WERI-Rb-1 (cell line): ENCODE results near the gene SNRNP48.

Source experiments
- DNase-seq: peaks from one replicate; pipeline ENCODE4 v3.0.0-alpha.2; 2020
- H3K27ac ChIP-seq: fragments of 250-450 bp; sonication (Bioruptor Pico); 2 replicates; pipeline ENCODE4 v1.5.1; 2020; ENCODE audit warnings: mild to moderate bottlenecking, moderate library complexity
- H3K27me3 ChIP-seq: fragments of 250-450 bp; sonication (Bioruptor Pico); 2 replicates; pipeline ENCODE4 v1.5.1; 2021; ENCODE audit warnings: mild to moderate bottlenecking, low read depth, moderate library complexity; ENCODE audit not compliant: insufficient read depth, severe bottlenecking
- H3K36me3 ChIP-seq: fragments of 250-450 bp; sonication (Bioruptor Pico); 2 replicates; pipeline ENCODE4 v1.5.1; 2020; ENCODE audit warnings: mild to moderate bottlenecking, moderate library complexity
- H3K4me3 ChIP-seq: 2 replicates; pipeline ENCODE4 v1.5.1; 2011; ENCODE audit warnings: low read depth, mild to moderate bottlenecking, control low read depth, low read length
- H3K9me3 ChIP-seq: fragments of 250-450 bp; sonication (Bioruptor Pico); 2 replicates; pipeline ENCODE4 v1.5.1; 2021; ENCODE audit warnings: mild to moderate bottlenecking, moderate library complexity; ENCODE audit not compliant: severe bottlenecking
- CTCF ChIP-seq: IDR thresholded peaks from 2 replicates; pipeline ENCODE4 v1.5.1; 2011; ENCODE audit warnings: low read depth, mild to moderate bottlenecking, control low read depth, inconsistent platforms, low read length

Gene SNRNP48

GRCh38 chr6:7642791-7643190 is 52.8 kb downstream of the SNRNP48 start:
- no peaks in the 10 kb centered on the region for H3K36me3 ChIP-seq
- H3K27me3 ChIP-seq, result no peaks in the 10 kb centered on the region
- DNase-seq, result no peak
- TF ChIP-seq CTCF, result no peak
- no peak overlapping the region for H3K27ac ChIP-seq
- no peak overlapping the region for H3K4me3 ChIP-seq
- no peaks in the 10 kb centered on the region for H3K9me3 ChIP-seq

- Histone ChIP-seq H3K9me3 (no peaks in the 10 kb centered on the region), H3K4me3 (no peak overlapping the region), H3K36me3 (no peaks in the 10 kb centered on the region), H3K27me3 (no peaks in the 10 kb centered on the region), H3K27ac (no peak overlapping the region)
- no peak for DNase-seq
- no peak for TF ChIP-seq CTCF
These were observed 54.4 kb downstream of the SNRNP48 start for GRCh38 chr6:7644417-7644816.

GRCh38 chr6:7646394-7646793 is 56.4 kb downstream of the SNRNP48 start:
- no peak for DNase-seq
- H3K27ac ChIP-seq, result no peak overlapping the region
- H3K27me3 ChIP-seq, result no peaks in the 10 kb centered on the region
- H3K36me3 ChIP-seq, result no peaks in the 10 kb centered on the region
- no peak overlapping the region for H3K4me3 ChIP-seq
- no peaks in the 10 kb centered on the region for H3K9me3 ChIP-seq
- no peak for TF ChIP-seq CTCF

- no peak for TF ChIP-seq CTCF
- H3K9me3 ChIP-seq, result no peaks in the 10 kb centered on the region
- no peak overlapping the region for H3K4me3 ChIP-seq
- no peak overlapping the region for H3K27ac ChIP-seq
- DNase-seq, result no peak
- H3K36me3 ChIP-seq, result no peaks in the 10 kb centered on the region
- H3K27me3 ChIP-seq, result no peaks in the 10 kb centered on the region
These were observed 57.5 kb downstream of the SNRNP48 start for GRCh38 chr6:7647504-7647903.

- Histone ChIP-seq H3K4me3 (no peak overlapping the region), H3K36me3 (no peaks in the 10 kb centered on the region), H3K27me3 (no peaks in the 10 kb centered on the region), H3K27ac (no peak overlapping the region), H3K9me3 (no peaks in the 10 kb centered on the region)
- TF ChIP-seq CTCF, result no peak
- no peak for DNase-seq
These were observed 59.2 kb downstream of the SNRNP48 start for GRCh38 chr6:7649037-7649810.

GRCh38 chr6:7650878-7651277 is 60.9 kb downstream of the SNRNP48 start:
- TF ChIP-seq CTCF, result no peak
- Histone ChIP-seq H3K27ac (no peak overlapping the region), H3K4me3 (no peak overlapping the region), H3K36me3 (no peaks in the 10 kb centered on the region), H3K9me3 (no peaks in the 10 kb centered on the region), H3K27me3 (no peaks in the 10 kb centered on the region)
- DNase-seq, result no peak
